ENCODE measurements around the gene PRKAB2.
A peak's percentile ranks its signal among the peaks of the same experiment; 100 is the strongest.
"Not testable (repeated sequence)": the region's sequence is repeated elsewhere in the genome, so short reads cannot be mapped to it uniquely, and the experiment has no call there.

PRKAB2 gene

GRCh38 chr1:147172168-147173016 is at the start of gene PRKAB2:
Gene PRKAB2 (minus strand): TSS chr1:147172470. CDS start chr1:147172144, 326 bp downstream.
- peak; percentile 91 for DNase-seq

GRCh38 chr1:147218606-147219005 is 46.3 kb upstream of the PRKAB2 start:
- DNase-seq: no peak

GRCh38 chr1:147217141-147217540 is 44.9 kb upstream of the PRKAB2 start:
- DNase-seq: no peak

DNA sequence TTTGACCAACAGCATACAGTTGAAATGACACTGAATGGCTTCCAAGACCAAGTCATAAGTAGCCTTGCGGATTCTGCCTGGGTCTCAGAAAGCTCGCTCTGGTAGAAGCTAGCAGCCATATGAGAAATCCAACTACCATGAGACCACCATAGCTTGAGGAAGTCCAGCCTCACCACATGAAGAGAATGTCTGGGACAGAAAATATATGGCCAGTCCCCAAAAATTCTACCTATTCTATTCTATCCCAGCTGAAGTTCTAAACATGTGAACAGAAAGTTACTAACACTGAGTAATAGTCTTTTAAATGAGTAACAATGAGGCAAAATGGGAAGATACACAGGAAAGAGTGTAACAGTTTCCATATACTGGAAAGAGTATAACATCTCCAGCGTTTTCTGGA is 43.9 kb upstream of the PRKAB2 start:
- DNase-seq: no peak

- no peak for DNase-seq
Observed at GRCh38 chr1:147215540-147215916, 43.3 kb upstream of the PRKAB2 start.

- no peak for DNase-seq
Observed at GRCh38 chr1:147214842-147215539, 42.7 kb upstream of the PRKAB2 start.

GRCh38 chr1:147214325-147214724 is 42.1 kb upstream of the PRKAB2 start:
- DNase-seq: no peak

- no peak for DNase-seq
Observed at GRCh38 chr1:147213271-147213670, 41.0 kb upstream of the PRKAB2 start.

DNA sequence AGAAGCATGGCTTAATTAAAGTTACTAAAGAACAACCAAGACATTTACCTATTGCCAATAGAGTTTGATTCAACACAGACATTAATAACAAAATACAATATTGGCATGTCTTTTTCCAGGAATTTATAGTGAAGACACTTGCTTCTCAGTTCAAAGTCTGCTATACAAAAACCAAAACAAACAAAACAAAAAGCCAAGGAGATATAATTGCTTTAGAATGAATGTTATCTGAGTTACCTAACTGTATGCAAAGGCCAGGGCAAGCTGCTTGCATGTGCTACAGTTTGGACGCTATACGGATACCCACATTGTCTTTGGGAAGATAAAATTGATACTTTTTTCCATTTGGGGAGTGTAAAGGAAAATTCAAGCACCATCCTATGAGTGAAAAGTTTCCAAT is 39.3 kb upstream of the PRKAB2 start:
- DNase-seq: no peak

- DNase-seq: no peak
Observed at GRCh38 chr1:147210987-147211386, 38.7 kb upstream of the PRKAB2 start.

DNA sequence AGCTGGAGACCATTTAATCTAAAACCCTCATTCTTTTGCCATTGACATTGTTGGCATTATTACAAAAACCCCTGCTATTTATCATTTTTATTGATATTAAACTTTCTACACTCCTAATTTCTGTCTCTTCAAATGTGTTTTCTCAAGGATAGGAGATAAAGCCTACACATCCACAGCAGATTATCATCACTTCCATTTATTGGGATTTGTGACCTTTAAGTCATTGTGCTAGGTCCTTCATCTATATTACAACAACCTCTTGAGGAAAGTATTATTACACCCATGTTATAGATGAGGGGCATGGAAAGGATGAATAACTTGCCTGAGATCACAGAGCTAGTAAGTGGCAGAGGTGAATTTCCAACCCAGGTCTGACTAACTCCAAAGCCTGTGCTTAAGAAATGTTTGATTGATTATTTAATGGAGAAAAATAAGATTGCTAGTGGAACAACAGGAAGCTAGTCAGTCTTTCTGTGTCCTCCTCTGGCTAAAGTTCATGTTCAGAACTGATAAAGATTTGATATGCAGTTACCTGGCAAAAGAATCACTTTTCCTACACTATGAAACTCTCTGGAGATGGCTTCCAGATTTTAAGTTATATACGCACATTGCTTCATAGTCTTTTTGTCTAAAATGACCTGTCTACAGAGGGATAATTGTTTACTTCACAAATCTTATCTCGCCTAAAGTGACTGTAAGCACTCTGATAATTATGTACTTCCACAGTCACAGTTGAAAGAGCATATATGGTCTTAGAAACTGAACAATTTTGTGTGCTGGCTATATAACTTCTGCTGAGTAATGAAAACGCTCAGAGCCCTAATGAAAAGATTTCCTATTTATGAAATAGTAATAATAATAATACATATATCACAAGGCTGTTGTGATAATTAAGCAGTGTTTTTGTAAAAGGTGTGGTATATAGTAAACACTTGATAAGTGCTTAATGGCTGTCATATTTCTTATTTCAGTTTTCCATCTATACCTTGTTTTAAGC is 37.9 kb upstream of the PRKAB2 start:
- no peak for DNase-seq

DNA sequence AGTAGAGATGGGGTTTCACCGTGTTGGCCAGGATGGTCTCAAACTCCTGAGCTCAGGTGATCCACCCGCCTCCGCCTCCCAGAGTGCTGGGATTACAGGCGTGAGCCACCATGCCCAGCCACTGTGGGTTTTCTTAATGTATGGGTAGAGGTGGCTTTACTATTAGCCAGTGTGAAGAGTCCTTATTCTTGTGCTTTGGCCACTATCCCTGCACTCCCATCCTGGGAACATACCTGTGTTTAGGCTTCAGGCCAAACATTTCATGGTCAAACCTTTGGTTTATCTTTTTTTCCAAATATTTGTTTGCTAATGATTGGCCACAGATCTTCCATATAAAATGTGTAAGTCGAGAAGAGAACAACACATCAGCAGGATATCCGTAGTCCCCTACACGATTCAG is 36.3 kb upstream of the PRKAB2 start:
- DNase-seq: no peak

GRCh38 chr1:147207192-147207591 is 34.9 kb upstream of the PRKAB2 start:
- no peak for DNase-seq

- no peak for DNase-seq
Observed at GRCh38 chr1:147204080-147204479, 31.8 kb upstream of the PRKAB2 start.

GRCh38 chr1:147202576-147202975 is 30.3 kb upstream of the PRKAB2 start:
- no peak for DNase-seq

DNA sequence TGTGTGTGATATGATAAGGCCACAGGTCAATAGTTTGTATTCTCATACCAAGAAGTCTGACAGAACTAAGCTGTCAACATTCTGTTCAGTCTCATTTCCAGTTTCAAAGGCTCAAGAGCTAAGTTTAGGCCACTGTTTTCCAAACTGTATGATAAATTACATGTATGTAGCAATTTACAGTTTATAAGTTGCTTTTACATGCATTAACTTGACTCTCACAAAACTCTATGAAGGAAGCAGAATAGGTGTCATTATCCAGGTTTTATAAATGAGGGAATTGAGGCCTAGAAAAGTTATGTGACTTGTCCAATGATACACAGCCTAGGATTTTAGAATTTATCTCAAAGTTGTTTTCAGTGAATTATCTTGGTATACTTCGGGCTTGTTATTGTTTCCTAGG is 29.5 kb upstream of the PRKAB2 start:
- no peak for DNase-seq

- no peak for DNase-seq
Observed at GRCh38 chr1:147201276-147201675, 29.0 kb upstream of the PRKAB2 start.

GRCh38 chr1:147197324-147197723 is 25.1 kb upstream of the PRKAB2 start:
- not testable (repeated sequence) for DNase-seq

- DNase-seq: no peak
Observed at GRCh38 chr1:147189514-147189913, 17.2 kb upstream of the PRKAB2 start.

DNA sequence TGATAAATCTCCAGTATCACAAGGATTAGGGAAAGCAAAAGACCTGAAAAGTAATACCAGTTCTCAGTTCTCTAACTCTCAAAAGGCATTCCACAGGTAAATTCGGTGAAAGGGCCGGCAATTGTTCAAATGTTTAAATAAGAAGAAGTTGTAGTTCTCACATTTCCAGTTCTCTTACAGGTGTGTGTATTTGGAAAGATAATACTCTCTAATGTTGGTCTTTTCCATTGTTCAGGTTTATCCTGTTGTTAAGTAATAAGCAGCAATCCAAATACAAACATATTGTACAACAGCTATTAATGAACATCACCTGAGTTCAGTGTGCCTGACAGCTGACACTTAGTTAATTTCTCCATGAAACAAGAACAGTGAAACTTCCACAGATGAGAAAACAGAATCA is 13.2 kb upstream of the PRKAB2 start:
- DNase-seq: no peak

DNA sequence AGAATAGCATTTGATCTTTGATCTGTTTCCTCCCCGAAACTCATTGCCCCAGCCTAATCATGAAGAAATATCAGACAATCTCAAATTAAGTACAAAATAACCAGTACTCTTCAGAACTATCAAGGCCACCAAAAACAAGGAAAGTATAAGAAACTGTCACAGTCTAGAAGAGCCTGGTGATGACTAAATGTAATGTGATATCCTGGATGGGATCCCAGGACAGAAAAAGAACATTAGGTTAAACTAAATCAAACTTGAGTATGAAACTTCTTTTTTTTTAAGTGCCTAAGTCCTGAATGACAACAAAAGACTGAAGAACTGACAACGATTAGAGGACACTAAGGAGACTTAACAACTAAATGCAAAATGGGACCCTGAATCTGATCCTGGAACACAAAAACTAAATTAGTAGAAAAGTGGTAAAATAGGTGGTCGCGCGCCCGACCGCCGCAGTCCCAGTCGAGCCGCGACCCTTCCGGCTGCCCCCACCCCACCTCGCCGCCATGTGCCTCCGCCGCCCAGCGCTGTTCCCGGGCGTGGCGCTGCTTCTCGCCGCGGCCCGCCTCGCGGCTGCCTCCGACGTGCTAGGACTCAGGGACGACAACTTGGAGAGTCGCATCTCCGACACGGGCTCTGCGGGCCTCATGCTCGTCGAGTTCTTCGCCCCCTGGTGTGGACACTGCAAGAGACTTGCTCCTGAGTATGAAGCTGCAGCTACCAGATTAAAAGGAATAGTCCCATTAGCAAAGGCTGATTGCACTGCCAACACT is 5.5 kb upstream of the PRKAB2 start:
- no peak for DNase-seq

All from T1000 (cell line).